CD4-positive, alpha-beta T cell (primary cell): ENCODE data around the gene ZMYM1. TPM values are rescaled to one million over a fixed set of nuclear protein-coding genes. Genes with fewer than 3 reads are reported as not detected.

ENCODE experiments used
- ATAC-seq: fragments of 200-7000 bp; cut with Tn5 transposase; one replicate; pipeline ENCODE4 v1.10.0; 2022; ENCODE audit warnings: mild to moderate bottlenecking; ENCODE audit not compliant: poor library complexity
- CTCF ChIA-PET: fragments of 350-600 bp; sonication (Branson Sonifier 250); formaldehyde crosslinking; loops from one replicate; lab custom pipeline; 2021; ENCODE audit warnings: antibody characterized with exemption, inconsistent platforms; lab: Charles Lee
- POLR2A ChIA-PET: fragments of 350-600 bp; sonication (Branson Sonifier 250); formaldehyde crosslinking; loops from one replicate; lab custom pipeline; 2021; ENCODE audit warnings: antibody characterized with exemption, inconsistent platforms; lab: Charles Lee
- DNase-seq, 14 experiments: peaks; one replicate each; pipeline ENCODE4 v3.0.0-alpha.2; 2013 to 2020; ENCODE audit warnings: mixed read lengths in 2 of 14
- H3K27ac ChIP-seq, 2 donors: one replicate each; pipeline versions ENCODE4 v1.5.1 to v1.7.0; 2013; ENCODE audit warnings: low read length in 2 of 2, low read depth in 1 of 2, mild to moderate bottlenecking in 1 of 2
- H3K27me3 ChIP-seq, 2 experiments: 1 replicate in 1 of 2; 2 replicates in 1 of 2; pipeline versions ENCODE4 v1.6.1 to v1.7.0; 2013; ENCODE audit warnings: low read length in 2 of 2, control low read depth in 1 of 2, mild to moderate bottlenecking in 1 of 2, moderate library complexity in 1 of 2; ENCODE audit not compliant: insufficient read depth in 2 of 2, control insufficient read depth in 1 of 2
- H3K36me3 ChIP-seq: one replicate; pipeline ENCODE4 v1.6.1; 2013; ENCODE audit warnings: low read length, control low read depth; ENCODE audit not compliant: insufficient read depth
- H3K4me1 ChIP-seq: one replicate; pipeline ENCODE4 v1.6.1; 2013; ENCODE audit warnings: low read length, control low read depth; ENCODE audit not compliant: insufficient read depth
- H3K4me3 ChIP-seq: one replicate; pipeline ENCODE4 v1.5.1; 2013; ENCODE audit warnings: mild to moderate bottlenecking, low read length, moderate library complexity
- H3K9me3 ChIP-seq, 2 experiments: 1 replicate in 1 of 2; 2 replicates in 1 of 2; pipeline versions ENCODE4 v1.6.1 to v1.7.0; 2013; ENCODE audit warnings: low read length in 2 of 2, mild to moderate bottlenecking in 2 of 2, control low read depth in 1 of 2, moderate library complexity in 1 of 2; ENCODE audit not compliant: control insufficient read depth in 1 of 2, insufficient read depth in 1 of 2
- H3K27ac Mint-ChIP-seq: one replicate; pipeline ENCODE4 v1.8.0; 2020; ENCODE audit warnings: mixed read lengths
- H3K27me3 Mint-ChIP-seq: one replicate; pipeline ENCODE4 v1.8.0; 2021; ENCODE audit warnings: mixed read lengths
- H3K36me3 Mint-ChIP-seq: one replicate; pipeline ENCODE4 v1.8.0; 2021; ENCODE audit warnings: low read depth, mixed read lengths
- H3K4me1 Mint-ChIP-seq: one replicate; pipeline ENCODE4 v1.8.0; 2021; ENCODE audit warnings: low read depth, mixed read lengths
- H3K4me3 Mint-ChIP-seq: one replicate; pipeline ENCODE4 v1.8.0; 2020; ENCODE audit warnings: mild to moderate bottlenecking, mixed read lengths
- H3K9me3 Mint-ChIP-seq: one replicate; pipeline ENCODE4 v1.8.0; 2020; ENCODE audit warnings: mixed read lengths
- intact Hi-C, 2 experiments: fragments of 100-400 bp; cut with DNase I in 1 of 2; cut with micrococcal nuclease in 1 of 2; formaldehyde crosslinking; loops; one replicate each; pipeline versions ENCODE4 v1.15.1 to v1.9.0; 2023 to 2025; cut with DNase I, micrococcal nuclease
- total RNA-seq, 174 experiments: library from RNA in 2 of 174; stranded (reverse) in 2 of 174; gene quantifications; one replicate each; pipeline ENCODE4 v1.2.3 and lab custom pipeline; 2021 to 2026
- TF ChIP-seq, protein P1 (sequence below): fragments of 200-600 bp; IDR thresholded peaks from one replicate; pipeline ENCODE4 v1.8.0; 2022; ENCODE audit warnings: antibody characterized with exemption, mild to moderate bottlenecking

ZMYM1 gene
- total RNA-seq, 2 experiments from 2014 or later: 6.3 to 6.7 TPM

GRCh38 chr1:35164893-35165292 lies 85.7 kb downstream of the ZMYM1 start:
- ATAC-seq: no peak
- intact Hi-C loops: no loop called here

More at GRCh38 chr1:35164893-35165292, 85.7 kb downstream of the ZMYM1 start:
- Histone ChIP-seq H3K27ac (no peak overlapping the region), H3K27me3 (no peaks in the 10 kb centered on the region), H3K9me3 (peaks cover 14 to 16% of the 10 kb centered on the region in 2 experiments), H3K36me3 (no peaks in the 10 kb centered on the region), H3K4me3 (no peak overlapping the region), H3K4me1 (no peaks in the 10 kb centered on the region)
- Mint-ChIP-seq H3K4me1 (no peaks in the 10 kb centered on the region), H3K36me3 (peaks cover 4% of the 10 kb centered on the region), H3K4me3 (no peak overlapping the region), H3K27me3 (no peaks in the 10 kb centered on the region), H3K27ac (no peak overlapping the region), H3K9me3 (peaks cover 5% of the 10 kb centered on the region)
- ChIA-PET POLR2A (no interaction called here), CTCF (no interaction called here)
- TF ChIP-seq, protein P1, sequence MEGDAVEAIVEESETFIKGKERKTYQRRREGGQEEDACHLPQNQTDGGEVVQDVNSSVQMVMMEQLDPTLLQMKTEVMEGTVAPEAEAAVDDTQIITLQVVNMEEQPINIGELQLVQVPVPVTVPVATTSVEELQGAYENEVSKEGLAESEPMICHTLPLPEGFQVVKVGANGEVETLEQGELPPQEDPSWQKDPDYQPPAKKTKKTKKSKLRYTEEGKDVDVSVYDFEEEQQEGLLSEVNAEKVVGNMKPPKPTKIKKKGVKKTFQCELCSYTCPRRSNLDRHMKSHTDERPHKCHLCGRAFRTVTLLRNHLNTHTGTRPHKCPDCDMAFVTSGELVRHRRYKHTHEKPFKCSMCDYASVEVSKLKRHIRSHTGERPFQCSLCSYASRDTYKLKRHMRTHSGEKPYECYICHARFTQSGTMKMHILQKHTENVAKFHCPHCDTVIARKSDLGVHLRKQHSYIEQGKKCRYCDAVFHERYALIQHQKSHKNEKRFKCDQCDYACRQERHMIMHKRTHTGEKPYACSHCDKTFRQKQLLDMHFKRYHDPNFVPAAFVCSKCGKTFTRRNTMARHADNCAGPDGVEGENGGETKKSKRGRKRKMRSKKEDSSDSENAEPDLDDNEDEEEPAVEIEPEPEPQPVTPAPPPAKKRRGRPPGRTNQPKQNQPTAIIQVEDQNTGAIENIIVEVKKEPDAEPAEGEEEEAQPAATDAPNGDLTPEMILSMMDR: no peak
- DNase-seq: no peak

Other genes with a start within 250 kb of the ZMYM1 start
- gene SMIM12, start 219.6 kb upstream of the ZMYM1 start, total RNA-seq: 10 to 100 TPM; 43.0 to 44.6 TPM
- gene DLGAP3, start 149.7 kb upstream of the ZMYM1 start, total RNA-seq: under 1 TPM; 0.34 to 0.44 TPM
- 1 to 10 TPM in 1 of 2 experiments, under 1 TPM in 1; 0.85 to 2.3 TPM for gene TMEM35B, start 94.0 kb upstream of the ZMYM1 start, total RNA-seq
- gene ZMYM6, start 47.4 kb upstream of the ZMYM1 start, total RNA-seq: 10 to 100 TPM; 23.6 to 30.3 TPM
- gene SFPQ, start 113.8 kb downstream of the ZMYM1 start, total RNA-seq: 100 to 1,000 TPM; 766 to 767 TPM
- gene ZMYM4, start 189.3 kb downstream of the ZMYM1 start, total RNA-seq: 10 to 100 TPM; 37.0 to 39.9 TPM